GM19025 (cell line): ENCODE measurements around the gene TP73.

Experiments used
- ATAC-seq: cut with Tn5 transposase; IDR thresholded peaks from one replicate; pipeline ENCODE4 v1.9.1; 2021; ENCODE audit warnings: mild to moderate bottlenecking, low read depth, moderate library complexity; ENCODE audit not compliant: unreplicated experiment

TP73 gene

GRCh38 chr1:3632716-3633343 is 19.5 kb upstream of the TP73 start:
- no peak for ATAC-seq

DNA sequence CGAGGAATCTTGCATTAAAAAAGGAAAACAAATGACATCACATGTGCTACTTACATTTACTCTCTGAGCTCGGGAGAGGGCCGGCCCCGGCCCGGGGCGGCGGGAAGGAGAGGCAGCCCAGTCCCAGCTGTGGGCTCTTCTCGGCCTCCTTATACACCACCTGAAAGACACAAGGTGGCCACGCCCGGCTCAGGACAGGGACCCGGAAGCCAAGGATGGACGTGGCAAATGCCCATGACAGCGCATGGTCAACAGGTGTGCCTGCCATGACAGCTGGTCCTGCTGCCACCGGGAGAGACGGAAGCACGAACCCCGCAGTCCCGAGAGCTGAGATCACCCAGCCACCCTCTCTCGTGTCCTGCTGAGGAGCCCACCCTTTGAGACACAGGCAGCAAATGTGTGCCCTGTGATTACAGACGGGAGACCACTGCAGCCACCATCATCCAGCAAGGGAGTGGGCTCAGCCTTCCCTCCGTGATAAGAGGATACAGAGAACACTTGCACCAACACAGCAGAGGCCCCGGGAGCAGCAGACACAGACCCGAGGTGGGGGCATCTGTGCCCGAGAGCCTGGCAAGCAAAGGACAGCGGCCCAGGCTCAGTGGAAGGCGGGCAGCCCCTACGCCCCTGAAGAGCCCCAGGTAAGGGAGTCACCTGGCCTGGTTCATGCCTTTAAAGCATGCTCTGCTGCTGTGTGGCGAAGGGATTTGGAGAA is 18.8 kb upstream of the TP73 start:
- no peak for ATAC-seq

- no peak for ATAC-seq
Measured at GRCh38 chr1:3634059-3634800, 18.1 kb upstream of the TP73 start.

DNA sequence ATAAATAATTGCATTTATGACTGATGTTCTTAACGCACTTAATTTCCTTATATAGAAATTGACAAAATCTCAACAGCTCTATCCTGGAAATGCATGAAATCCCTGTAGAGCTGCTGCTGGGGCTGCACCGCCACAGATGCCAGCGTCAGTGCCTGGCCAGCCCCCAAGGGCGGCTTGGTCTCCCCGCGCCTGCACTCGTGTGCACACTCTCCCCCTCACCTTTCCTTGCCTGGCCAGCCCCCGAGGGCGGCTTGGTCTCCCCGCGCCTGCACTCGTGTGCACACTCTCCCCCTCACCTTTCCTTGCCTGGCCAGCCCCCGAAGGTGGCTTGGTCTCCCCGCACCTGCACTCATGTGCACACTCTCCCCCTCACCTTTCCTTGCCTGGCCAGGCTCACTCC is 16.2 kb upstream of the TP73 start:
- ATAC-seq, result no peak

- ATAC-seq, result no peak
Measured at GRCh38 chr1:3636531-3636930, 15.8 kb upstream of the TP73 start.

DNA sequence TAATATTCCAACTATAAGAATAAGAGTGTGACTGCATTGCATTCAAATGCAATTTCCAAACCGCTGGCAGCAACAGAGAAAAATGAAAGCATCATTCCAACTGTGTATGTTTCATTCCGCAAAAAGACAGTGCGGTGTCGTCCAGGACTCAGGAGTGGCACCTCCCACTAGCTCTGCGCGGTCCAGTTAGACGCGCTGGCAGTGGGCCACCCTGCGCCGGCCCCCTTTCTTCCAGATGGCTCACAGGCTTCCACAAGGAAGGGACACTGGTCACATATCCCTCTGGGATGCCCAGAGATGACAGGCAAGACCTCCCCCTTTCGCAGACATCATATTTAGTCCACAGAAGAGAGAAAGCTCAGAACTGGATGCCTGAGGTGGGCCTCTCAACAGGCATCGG is 14.3 kb upstream of the TP73 start:
- ATAC-seq, result no peak

- no peak for ATAC-seq
Measured at GRCh38 chr1:3638676-3639075, 13.6 kb upstream of the TP73 start.

GRCh38 chr1:3639397-3639911 is 12.9 kb upstream of the TP73 start:
- ATAC-seq, result no peak

- ATAC-seq, result no peak
Measured at GRCh38 chr1:3640121-3640837, 12.0 kb upstream of the TP73 start.

DNA sequence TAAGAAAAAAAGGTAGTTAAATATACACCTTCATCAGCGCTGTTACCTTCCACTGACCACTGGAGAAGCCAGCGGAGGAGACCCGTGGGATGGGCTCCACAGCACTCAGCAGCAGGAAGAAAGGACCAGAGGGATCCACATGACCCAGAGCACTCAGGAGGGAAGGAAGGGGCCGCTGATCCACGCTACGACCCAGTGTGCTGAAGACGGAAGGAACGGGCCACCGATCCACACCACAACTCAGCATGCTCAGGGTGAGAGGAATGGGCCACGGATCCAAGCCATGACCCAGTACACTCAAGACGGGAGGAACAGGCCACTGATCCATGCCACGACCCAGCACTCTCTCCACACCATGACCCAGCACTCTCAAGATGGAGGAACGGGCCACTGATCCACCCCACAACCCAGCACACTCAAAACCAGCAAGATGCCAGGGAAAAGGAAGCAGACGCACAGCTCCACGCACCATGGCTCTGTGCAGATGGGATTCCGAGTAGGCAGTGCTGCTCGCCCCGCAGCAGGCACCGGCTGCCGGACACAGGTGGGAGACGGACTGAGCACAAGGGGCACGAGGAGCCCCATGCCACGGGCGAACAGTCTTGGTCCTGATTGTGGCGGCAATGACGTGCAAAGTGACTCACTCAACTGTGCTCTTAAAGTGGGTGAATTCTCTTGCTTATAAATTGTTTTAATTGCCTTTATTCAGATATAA is 11.1 kb upstream of the TP73 start:
- ATAC-seq, result no peak

DNA sequence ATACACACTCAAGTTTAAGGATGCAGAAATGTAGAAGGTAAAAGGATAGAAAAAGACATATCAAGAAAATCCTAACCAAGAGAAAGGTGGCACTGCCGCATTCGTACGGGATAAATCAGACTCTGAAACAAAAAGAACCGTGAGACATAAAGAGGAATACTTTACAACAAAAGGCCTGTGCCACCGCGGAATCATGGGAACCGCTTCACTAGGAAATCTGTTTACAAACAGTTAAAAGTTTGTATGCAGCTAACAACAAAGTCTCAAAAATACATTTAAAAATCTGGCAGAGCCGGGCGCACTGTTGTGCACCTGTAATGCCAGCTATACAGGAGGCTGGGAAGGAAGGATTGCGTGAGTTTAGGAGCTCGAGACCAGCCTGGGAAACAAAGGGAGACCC is 10.5 kb upstream of the TP73 start:
- ATAC-seq, result no peak

DNA sequence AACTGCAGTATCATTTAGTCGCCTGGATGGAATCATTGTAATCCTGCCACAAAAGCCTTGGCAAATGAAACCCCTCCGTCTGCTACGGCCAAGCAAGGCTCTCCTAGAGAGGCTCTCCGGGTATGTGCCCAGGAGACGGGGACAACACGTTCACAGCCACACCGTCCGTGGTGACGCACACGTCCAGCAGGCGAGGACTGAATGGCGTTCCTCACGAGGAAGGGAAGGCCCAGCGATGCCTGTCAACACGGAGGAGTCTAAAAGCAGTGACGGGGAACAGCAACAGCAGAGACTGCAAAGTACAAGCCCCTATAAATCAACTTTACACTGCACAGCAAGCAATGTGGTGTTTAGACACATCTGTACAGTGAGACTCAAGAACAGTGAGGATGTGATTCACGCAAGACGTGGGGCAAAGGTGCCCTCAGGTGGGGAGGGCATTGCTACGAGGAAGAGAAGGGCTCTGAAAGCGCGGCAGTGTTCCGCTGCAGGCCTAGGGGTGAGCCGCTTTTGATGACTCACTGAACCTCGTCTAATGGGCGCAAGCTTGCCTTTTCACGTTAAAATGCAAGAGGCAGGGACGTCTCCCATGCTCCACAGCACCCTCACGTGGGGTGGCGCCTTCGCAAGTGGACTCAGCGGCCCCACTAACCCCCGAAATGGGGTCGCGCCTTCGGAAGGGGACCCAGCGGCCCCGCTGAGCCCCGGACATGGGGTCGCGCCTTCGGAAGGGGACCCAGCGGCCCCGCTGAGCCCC is 9.2 kb upstream of the TP73 start:
- ATAC-seq, result no peak

GRCh38 chr1:3644273-3644672 is 8.0 kb upstream of the TP73 start:
- ATAC-seq, result no peak

- ATAC-seq, result no peak
Measured at GRCh38 chr1:3645247-3645646, 7.1 kb upstream of the TP73 start.

DNA sequence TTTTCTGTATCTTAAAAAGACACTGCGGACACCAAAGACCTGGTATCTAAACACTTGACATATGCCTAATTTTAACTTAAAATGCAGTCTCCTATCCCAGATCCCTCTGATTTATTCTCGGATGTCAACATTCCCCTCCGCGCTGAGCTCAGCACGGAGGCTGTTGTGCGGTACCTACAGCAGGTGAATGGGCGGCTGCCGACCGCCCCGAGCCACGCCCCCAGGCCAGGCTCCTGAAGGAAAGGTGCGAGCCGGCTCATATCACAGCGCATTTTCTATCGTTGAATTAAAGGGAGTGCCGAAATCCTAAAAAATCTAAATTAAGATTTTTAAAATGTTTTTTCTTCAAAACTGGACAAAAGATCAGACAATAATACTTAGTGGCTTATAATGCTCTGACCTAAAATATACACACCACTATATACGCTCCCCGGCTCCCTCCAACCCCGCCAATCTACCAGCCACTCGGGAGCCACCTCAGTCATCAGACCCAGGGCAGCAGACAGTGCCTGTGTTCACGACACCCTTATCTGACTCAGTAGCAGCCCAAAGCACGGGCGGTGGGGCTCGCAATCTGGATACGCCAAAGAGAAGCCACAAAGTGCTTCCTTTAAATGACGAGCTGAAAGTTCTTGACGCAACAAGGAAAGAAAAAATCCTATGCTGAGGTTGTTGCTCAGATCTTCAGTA is 6.5 kb upstream of the TP73 start:
- no peak for ATAC-seq

DNA sequence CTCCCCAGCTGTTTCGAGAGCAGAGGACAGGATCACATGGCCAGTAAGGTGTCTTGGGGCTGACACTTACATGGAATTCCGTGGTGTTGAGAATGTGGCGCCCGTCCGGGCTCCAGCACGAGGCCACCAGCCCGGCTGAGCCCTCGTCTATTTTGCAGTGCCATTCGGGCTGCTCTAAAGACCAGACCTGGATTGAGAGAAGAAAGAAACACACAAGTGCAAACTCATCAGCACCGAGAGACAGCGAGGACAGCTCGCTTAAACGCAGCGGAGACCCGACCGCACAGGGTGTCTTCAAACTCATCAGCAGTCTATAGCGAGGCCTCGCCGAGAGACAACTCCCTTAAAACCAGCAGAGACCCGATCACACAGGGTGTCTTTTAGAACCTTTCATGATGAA is 5.7 kb upstream of the TP73 start:
- ATAC-seq, result no peak

- peak; percentile 73 for ATAC-seq
Measured at GRCh38 chr1:3649342-3650247, 2.7 kb upstream of the TP73 start, which contains the start of gene WRAP73. WRAP73 (minus strand) TSS chr1:3650103; CDS start chr1:3649999, 104 bp downstream.
